SU-DHL-6 (cell line): ENCODE measurements around the gene DOCK3.

Source experiments
- CTCF ChIP-seq: fragments of 200-600 bp; sonication (generic); IDR thresholded peaks from one replicate; pipeline ENCODE4 v1.5.1; 2017; ENCODE audit warnings: antibody characterized with exemption, mild to moderate bottlenecking, low read length, moderate library complexity; ENCODE audit not compliant: insufficient read depth, poor library complexity, severe bottlenecking
- EZH2phosphoT487 ChIP-seq: fragments of 200-600 bp; sonication (generic), shearing (Covaris generic); conservative IDR thresholded peaks from 2 replicates; pipeline ENCODE4 v1.6.1; 2018; ENCODE audit warnings: mild to moderate bottlenecking, antibody characterized with exemption, low read length, moderate library complexity, mixed read lengths

- TF ChIP-seq CTCF (no peak), EZH2phosphoT487 (no peak)
These were observed 68.9 kb downstream of the DOCK3 start for GRCh38 chr3:50743643-50744042.
